Right hindlimb (tissue), 1 donor: ENCODE data around the gene MEF2D.

Experiments used
- DNase-seq: peaks from one replicate; pipeline ENCODE4 v3.0.0-alpha.2; 2018

MEF2D gene

GRCh38 chr1:156438278-156438987 is 62.1 kb downstream of the MEF2D start:
- no peak for DNase-seq

DNA sequence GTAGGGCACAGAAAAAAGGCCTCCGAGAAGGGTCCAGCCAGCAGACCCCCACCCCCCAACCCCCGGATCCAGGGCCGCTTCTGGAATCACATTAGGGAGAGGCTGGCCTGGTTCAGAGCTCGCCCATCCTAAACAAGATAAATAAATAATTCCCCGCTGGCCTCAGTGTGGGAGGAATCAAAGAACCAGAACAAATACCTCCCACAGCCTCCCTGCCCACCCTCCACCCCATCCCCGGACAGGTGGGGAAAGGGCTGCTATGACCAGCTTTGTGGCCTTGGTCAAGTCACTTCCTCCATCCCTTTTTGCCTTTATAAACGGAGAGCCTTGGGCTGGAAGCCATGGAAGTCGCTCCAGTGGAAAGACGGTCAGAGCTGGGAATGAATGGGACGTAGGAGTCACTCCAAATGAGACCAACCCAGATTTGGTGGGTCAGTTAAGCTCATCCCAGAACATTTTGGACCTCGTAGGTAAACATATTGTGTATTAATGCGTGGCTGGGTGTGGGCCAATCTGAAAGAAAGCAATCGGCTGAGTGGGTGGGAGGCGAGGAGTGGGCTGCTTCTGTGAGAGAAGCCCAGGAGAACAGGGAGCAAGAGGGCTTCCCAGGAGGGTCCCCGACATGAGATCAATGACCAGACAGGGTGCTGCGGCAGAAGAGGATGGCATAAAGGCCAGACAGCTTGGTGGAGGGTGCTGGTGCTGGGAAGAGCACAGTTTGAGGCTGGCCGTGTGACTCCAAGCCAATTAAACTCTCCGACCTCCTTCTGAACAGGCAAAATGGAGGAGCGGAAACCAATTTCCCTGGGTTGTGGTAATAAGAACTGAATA is 63.3 kb downstream of the MEF2D start:
- DNase-seq: no peak

DNA sequence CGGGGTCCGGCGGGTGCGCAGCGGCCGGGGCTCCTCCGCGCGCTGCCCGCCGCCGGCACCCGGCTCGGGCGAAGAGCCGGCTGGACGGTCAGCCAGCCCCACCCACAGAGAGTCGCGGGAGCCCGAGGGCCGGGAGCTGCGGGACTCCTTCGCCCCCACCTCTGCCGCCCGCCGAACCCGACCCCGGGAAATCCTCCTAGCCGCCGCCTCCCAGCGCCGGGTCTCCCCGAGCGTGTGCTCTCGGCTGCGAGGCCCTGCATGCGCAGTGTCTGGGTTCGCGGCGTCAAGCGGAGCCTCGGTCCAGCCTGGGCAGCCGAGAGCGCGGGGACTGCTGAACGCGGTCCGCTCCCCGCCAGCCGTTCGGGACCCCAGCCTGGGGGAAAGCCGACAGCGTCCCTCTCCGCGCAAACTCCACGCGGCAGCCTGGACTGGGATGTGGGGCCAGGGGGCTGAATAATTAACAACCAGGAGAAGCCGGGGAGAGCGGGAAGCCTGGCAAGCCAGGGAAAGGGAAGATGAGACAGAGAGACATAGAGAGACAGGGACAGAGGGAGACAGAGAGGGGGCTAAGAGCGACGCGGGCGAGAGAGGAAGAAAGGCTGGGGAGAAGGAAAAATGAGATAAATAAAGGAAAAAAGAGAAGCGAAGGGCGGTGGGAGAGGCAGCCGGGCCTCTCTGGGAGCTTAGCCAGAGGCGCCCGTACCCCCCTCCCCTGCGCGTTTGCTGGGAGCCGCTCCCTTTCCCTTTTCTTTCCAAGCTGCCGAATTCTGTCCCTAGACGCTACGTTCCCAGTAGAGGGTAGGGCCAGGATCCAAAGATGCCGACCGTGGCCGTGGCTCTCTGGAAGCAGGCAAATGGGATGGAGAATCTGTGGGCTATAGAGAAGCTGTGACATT is 64.2 kb downstream of the MEF2D start:
- DNase-seq: no peak

DNA sequence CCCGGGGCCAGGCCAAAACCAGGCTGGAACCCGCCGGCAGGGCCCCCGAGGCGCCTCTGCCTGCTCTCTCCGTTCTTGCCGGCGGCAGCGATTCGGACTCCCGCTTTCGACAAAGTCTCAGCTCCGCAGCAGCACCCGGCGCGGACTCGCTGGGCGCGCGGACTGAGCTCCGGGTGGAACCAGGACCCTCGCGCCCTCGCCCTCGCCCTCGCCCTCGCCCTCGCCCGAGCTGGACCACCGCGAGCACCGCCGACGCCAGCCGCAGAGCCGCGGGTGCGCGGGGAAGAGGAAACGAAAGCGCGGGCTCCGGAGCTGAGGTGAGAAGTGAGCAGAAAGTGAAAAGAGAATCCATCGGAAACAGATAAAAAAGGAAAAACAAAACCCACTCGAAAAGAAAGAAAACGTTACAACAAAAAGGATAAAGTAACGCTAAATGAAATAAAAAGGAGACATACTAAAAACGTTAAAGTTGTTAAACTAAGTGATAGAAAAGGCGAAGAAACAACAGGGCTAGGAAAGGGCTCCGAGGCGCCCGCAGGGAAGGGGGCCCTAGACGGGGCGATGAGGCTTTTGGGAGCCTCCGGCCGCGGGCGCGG is 64.9 kb downstream of the MEF2D start:
- no peak for DNase-seq

DNA sequence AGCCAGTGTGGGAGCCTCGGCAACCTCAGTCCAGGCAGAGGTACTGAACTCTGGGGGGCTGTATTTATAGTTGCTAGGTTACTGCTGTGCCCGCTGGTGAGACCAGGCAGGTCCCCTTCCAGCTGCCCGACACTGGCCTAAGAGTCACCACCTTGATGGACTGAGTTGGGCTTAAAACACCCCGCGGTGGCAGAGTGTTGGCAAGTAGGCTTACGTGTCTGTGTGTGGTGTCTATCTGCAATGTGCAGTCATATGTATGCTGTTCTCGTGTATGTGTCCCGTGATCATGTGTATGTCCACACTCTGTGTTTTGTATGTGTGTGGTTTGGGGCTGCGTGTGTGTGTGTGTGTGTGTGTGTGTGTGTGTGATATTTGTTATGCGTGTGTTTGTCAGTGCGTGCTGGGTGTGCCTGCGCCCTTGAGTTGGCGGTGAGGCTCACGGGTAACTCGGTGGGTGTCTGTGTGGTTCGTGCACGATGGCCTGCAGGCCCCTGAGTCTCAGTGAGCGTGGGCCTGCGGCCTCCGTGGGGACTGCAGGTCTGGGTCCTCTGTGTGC is 65.5 kb downstream of the MEF2D start:
- DNase-seq: no peak

- DNase-seq: no peak
These were observed 67.0 kb downstream of the MEF2D start for GRCh38 chr1:156433602-156434001.

DNA sequence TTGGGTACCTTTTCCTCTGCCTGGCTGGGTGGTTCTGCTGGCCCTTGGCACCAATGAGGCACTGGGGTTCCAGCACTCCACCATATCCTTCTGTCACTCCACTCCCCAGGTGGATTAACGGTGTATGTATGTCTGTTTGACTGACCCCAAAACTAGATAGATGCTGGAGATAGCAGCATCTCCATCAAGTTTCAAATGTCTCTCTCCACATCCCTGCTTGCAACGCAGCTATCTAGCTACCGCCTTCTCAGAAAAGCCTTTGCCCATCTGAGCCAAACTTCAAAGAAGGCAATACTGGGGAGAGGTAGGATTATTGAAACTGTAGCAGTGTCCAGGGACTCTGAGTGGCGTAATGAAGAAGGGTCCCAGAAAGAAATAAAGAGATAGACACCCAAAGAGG is 67.5 kb downstream of the MEF2D start:
- no peak for DNase-seq

- no peak for DNase-seq
These were observed 67.9 kb downstream of the MEF2D start for GRCh38 chr1:156432669-156433018.

GRCh38 chr1:156431769-156432668 is 68.6 kb downstream of the MEF2D start:
- DNase-seq: no peak

- no peak for DNase-seq
These were observed 69.2 kb downstream of the MEF2D start for GRCh38 chr1:156431366-156431765.

DNA sequence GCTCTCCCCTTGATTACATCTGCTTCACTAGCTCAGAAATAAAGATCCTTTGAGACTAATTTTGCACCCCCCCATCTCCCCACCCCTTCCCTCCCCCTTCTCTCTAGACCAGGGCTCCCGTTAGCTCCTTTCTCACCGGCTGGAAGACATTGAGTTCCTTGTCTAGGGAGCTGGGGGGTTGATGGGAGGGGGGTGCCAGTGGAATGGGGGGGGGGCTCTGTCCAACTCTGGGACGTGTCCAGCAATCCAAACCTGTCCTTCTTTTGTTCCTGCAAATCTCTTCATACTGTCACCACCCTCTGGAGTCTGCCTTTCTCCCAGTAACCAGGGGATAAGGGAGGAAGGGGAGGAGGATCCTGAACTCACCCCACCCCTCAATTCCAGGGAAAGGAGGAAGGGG is 69.7 kb downstream of the MEF2D start:
- DNase-seq: no peak

DNA sequence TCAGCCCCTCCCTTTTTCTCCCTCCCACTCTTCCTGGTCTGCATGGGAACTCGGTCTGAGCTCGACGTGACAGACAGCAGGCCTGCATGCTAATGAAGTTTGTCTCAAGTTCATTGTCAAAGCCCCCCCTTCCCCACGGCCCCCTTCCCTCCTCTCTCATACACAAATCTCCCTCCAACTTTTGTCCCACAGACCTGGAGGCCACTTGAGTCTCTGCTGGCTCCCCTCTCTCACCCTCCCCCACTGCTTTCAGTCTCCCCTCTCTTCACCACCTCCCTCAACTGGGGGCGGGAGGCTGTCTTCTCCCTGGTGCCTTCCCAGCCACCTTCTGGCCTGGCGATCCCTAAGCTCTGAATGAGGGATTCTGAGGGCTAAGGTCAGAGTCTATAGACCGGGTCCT is 70.3 kb downstream of the MEF2D start:
- no peak for DNase-seq

GRCh38 chr1:156429313-156430060 is 71.1 kb downstream of the MEF2D start:
- no peak for DNase-seq

- DNase-seq: no peak
These were observed 71.8 kb downstream of the MEF2D start for GRCh38 chr1:156428746-156429288.

DNA sequence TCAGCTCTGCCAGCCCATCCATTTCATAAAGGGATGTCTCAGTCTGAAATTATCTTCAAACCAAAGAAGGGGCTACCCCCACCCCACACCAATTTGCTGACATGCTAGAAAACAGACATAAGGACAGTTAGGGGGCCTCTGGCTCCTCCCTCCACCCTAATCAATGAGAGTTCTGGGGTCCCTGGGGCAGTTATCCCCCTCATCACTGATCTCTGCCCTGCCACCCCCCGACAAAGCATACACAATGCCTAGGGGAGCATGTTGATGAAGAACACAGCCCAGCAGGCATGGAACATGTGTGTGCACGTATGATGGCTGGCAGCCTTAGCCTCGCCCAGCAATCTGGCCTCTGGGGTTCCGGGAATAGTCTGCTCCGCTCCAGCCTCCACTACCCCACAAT is 72.6 kb downstream of the MEF2D start:
- DNase-seq: no peak

DNA sequence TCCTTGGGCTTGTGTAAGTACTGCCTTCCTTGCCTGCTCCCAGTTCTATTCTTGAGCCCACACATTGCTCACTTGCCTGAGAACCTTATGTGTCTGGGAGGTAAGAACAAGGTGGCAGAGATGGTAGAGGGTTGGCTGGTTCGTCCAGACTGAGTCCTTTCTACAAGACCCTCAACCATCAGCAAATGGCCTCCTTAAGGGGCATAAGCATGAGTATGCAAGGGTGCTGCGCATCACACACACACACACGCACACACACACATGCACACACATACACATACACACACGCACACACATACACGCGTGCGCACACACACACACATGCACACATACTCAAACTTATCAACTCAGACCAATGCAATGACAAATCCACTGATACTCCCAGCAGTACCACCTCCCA is 74.6 kb downstream of the MEF2D start:
- no peak for DNase-seq

- DNase-seq: no peak
These were observed 75.7 kb downstream of the MEF2D start for GRCh38 chr1:156424806-156425432.

DNA sequence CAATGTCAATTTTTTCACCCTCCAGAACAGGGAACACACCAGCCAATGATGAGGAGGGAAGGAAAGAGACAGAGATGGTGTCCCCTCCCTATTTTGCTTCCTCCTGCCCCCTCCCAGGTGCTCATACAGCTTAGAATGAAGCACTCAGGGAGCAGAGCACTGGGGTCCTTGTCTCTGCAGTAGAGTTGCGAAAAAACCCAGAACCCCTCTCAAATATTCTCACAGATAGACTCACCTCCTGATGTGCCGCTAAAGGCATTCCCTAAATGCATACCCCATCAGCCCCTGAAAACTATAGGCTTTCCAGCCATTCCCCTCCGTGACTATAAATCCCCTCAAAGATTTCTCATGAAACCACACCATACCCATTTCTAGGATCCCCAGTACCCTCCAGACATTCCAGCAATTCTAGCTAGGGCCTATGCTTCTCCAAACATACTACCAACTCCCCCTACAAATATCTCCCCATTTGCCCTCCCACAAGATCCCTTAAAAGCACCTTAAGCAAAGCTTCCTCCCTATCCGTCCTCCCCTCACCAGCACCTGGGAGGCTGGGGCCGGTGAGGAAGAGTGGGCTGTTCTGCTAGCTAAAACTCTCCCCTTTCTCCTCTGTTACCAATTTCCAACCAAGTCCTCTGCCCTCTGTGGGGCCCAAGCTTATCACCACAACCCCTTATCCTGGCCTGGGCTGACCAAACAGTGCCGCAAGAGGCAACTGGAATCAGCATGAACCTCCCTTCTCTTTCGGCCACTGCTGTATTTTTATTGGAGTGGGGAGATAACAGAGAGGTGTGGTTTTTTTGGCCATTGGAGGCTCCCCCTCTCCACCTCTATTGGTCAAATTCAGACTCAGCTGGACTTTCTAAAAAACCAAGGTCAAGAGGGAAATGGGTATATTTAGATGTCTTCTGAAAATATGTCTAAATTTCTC is 76.9 kb downstream of the MEF2D start:
- DNase-seq: no peak

DNA sequence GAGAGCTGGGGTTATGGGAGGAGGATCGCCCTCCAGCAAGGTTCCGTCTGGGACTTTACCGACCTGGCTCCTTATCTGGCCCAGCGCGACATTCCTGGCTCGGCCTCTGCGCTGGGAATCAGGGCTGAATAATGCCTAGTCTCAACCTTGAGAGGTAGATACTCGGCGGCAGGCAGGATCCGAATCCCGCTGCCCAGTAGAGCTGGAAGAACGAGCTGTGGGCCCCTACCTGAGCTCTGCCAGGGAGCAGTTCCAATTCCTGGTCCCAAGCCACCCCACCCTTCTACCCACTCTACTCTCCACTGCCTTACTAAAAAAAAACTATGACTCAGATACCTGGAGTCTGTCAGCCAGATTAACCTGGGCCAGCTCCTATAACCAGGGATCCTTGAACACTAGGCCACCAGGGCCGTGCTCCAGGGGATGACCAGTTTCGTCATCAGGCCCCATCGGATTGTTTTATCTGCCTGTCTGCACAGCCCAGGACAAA is 77.9 kb downstream of the MEF2D start:
- no peak for DNase-seq
